Measurements from ENCODE around the gene GCAT. TPM values are rescaled to one million over a fixed set of nuclear protein-coding genes. Genes with fewer than 3 reads are reported as not detected.
A peak's percentile ranks its signal among the peaks of the same experiment; 100 is the strongest.

Gene GCAT
- polyA plus RNA-seq, 1 of the 3 experiments (the other 2 are of a cell fraction), result 24.2 TPM

GRCh38 chr22:37804881-37805809, 2.6 kb upstream of the GCAT start:
- Histone ChIP-seq H3K79me2 (ENCODE audit: insufficient read depth) (peaks cover 22% of the 10 kb centered on the region), H3K9me3 (no peaks in the 10 kb centered on the region), H3F3A (replicated peaks; ENCODE audit: insufficient read depth) (peaks cover 17% of the 10 kb centered on the region), H3K27ac (ENCODE audit: low read depth in 2 of 2, low read length in 1 of 2) (peak overlapping the region; percentile 55 to 86), H2AFZ (ENCODE audit: low read depth) (peak overlapping the region; percentile 80), H3K9ac (peak overlapping the region; percentile 65), H4K20me1 (ENCODE audit: insufficient read depth) (no peaks in the 10 kb centered on the region; the same call in 1 of the 2 replicates), H3K4me1 (ENCODE audit: control insufficient read depth in 1 of 2, insufficient read depth in 2 of 2, low read depth in 1 of 2, low read length in 1 of 2) (peaks cover 0 to 35% of the 10 kb centered on the region in 2 experiments; a peak in 2 of 4 replicates), H3K27me3 (ENCODE audit: insufficient read depth) (no peaks in the 10 kb centered on the region), H3K36me3 (replicated peaks in 1 of 2; ENCODE audit: control insufficient read depth in 1 of 2, insufficient read depth in 2 of 2, low read length in 1 of 2) (no peaks in the 10 kb centered on the region), H3K4me3 (ENCODE audit: low read depth in 2 of 2, low read length in 1 of 2) (peak overlapping the region; percentile 70), H3K4me2 (peak overlapping the region; percentile 98), H3K9me2 (no peaks in the 10 kb centered on the region)
- DNase-seq, result peak; percentile 93
- ChIA-PET POLR2A (interaction anchor here (1.1 to 1.5 kb wide), 6 partner anchors 9 to 197 kb away, joined by 3 to 9 read pairs (median 4); partner anchors contain the start of genes ANKRD54 and GGA1), CTCF (interaction anchor here (0.8 to 2.0 kb wide), 6 partner anchors 12 to 198 kb away, joined by 3 to 7 read pairs (median 4); partner anchors contain the start of gene ANKRD54)
- 17% methylated on average over 32 of the region's 87 CpGs for WGBS (ENCODE audit: low lambda C conversion rate)
- TF ChIP-seq SIN3A (IDR thresholded peaks at IDR 0.05; ENCODE audit: borderline replicate concordance, low read depth, low read length), result peak; percentile 64; the same call in 1 of the 2 replicates
- peak; percentile 94 for TF ChIP-seq POLR2AphosphoS5 (IDR thresholded peaks at IDR 0.05; ENCODE audit: low read depth, low read length)
- no peak for TF ChIP-seq GABPA (IDR thresholded peaks at IDR 0.05; ENCODE audit: low read depth)
- peak; percentile 15; the same call in 1 of the 2 replicates for TF ChIP-seq TCF12 (IDR thresholded peaks at IDR 0.05)
- TF ChIP-seq YY1 (IDR thresholded peaks at IDR 0.05; ENCODE audit: low read depth), result peak; percentile 76; the same call in 1 of the 2 replicates
- TF ChIP-seq, protein P1, sequence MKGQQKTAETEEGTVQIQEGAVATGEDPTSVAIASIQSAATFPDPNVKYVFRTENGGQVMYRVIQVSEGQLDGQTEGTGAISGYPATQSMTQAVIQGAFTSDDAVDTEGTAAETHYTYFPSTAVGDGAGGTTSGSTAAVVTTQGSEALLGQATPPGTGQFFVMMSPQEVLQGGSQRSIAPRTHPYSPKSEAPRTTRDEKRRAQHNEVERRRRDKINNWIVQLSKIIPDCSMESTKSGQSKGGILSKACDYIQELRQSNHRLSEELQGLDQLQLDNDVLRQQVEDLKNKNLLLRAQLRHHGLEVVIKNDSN (IDR thresholded peaks at IDR 0.05; ENCODE audit: borderline replicate concordance, low read depth), result no peak
- TF ChIP-seq NFIC (IDR thresholded peaks at IDR 0.05; ENCODE audit: borderline replicate concordance), result no peak
- TF ChIP-seq TAF1 (IDR thresholded peaks at IDR 0.05; ENCODE audit: borderline replicate concordance, low read depth, low read length), result peak; percentile 94
- 0 out of 2 replicates have a peak, but pooled peaks have one; percentile 64 for TF ChIP-seq MAX (IDR thresholded peaks at IDR 0.05; ENCODE audit: low read depth)
- no peak for TF ChIP-seq RAD21 (IDR thresholded peaks at IDR 0.05; ENCODE audit: low read length)
- TF ChIP-seq RCOR1 (IDR thresholded peaks at IDR 0.05; ENCODE audit: low read length), result no peak
- peak; percentile 46 for TF ChIP-seq CHD2 (IDR thresholded peaks at IDR 0.05; ENCODE audit: low read length, partially characterized antibody)
- TF ChIP-seq, protein P2, sequence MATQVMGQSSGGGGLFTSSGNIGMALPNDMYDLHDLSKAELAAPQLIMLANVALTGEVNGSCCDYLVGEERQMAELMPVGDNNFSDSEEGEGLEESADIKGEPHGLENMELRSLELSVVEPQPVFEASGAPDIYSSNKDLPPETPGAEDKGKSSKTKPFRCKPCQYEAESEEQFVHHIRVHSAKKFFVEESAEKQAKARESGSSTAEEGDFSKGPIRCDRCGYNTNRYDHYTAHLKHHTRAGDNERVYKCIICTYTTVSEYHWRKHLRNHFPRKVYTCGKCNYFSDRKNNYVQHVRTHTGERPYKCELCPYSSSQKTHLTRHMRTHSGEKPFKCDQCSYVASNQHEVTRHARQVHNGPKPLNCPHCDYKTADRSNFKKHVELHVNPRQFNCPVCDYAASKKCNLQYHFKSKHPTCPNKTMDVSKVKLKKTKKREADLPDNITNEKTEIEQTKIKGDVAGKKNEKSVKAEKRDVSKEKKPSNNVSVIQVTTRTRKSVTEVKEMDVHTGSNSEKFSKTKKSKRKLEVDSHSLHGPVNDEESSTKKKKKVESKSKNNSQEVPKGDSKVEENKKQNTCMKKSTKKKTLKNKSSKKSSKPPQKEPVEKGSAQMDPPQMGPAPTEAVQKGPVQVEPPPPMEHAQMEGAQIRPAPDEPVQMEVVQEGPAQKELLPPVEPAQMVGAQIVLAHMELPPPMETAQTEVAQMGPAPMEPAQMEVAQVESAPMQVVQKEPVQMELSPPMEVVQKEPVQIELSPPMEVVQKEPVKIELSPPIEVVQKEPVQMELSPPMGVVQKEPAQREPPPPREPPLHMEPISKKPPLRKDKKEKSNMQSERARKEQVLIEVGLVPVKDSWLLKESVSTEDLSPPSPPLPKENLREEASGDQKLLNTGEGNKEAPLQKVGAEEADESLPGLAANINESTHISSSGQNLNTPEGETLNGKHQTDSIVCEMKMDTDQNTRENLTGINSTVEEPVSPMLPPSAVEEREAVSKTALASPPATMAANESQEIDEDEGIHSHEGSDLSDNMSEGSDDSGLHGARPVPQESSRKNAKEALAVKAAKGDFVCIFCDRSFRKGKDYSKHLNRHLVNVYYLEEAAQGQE (IDR thresholded peaks at IDR 0.05; ENCODE audit: low read depth, low read length), result peak; percentile 10; the same call in 1 of the 2 replicates
- TF ChIP-seq FOXM1 (IDR thresholded peaks at IDR 0.05; ENCODE audit: low read depth), result no peak
- peak; percentile 54; the same call in 1 of the 2 replicates for TF ChIP-seq MXI1 (IDR thresholded peaks at IDR 0.05; ENCODE audit: low read depth, low read length)
